Measurements from ENCODE around the gene ALK. TPM values are rescaled to one million over a fixed set of nuclear protein-coding genes. Genes with fewer than 3 reads are reported as not detected.

ALK gene
- total RNA-seq, 1 donor from 2014 or later = 0.52 TPM

GRCh38 chr2:29769847-29770246, 151.5 kb downstream of the ALK start:
- Histone ChIP-seq H3K9ac (ENCODE audit: low read depth in 1 of 3, low read length in 3 of 3) (no peak overlapping the region), H3K27ac (ENCODE audit: low read depth, low read length) (no peak overlapping the region), H3K9me3 (ENCODE audit: control insufficient read depth in 3 of 3, low read length in 3 of 3) (no peaks in the 10 kb centered on the region), H3K27me3 (ENCODE audit: control insufficient read depth in 3 of 3, insufficient read depth in 3 of 3, low read length in 3 of 3) (peaks cover 0 to 2% (median 0%) of the 10 kb centered on the region in 3 donors), H3K4me3 (ENCODE audit: low read length in 3 of 3) (no peak overlapping the region), H3K4me1 (ENCODE audit: control insufficient read depth in 3 of 3, insufficient read depth in 3 of 3, low read length in 3 of 3) (no peaks in the 10 kb centered on the region), H3K36me3 (ENCODE audit: control insufficient read depth in 3 of 3, insufficient read depth in 3 of 3, low read length in 3 of 3) (no peaks in the 10 kb centered on the region)

- H3K4me1 ChIP-seq (ENCODE audit: control insufficient read depth in 3 of 3, insufficient read depth in 3 of 3, low read length in 3 of 3) = no peaks in the 10 kb centered on the region
- no peaks in the 10 kb centered on the region for H3K9me3 ChIP-seq (ENCODE audit: control insufficient read depth in 3 of 3, low read length in 3 of 3)
- no peaks in the 10 kb centered on the region for H3K36me3 ChIP-seq (ENCODE audit: control insufficient read depth in 3 of 3, insufficient read depth in 3 of 3, low read length in 3 of 3)
- H3K9ac ChIP-seq (ENCODE audit: low read depth in 1 of 3, low read length in 3 of 3) = no peak overlapping the region
- H3K4me3 ChIP-seq (ENCODE audit: low read length in 3 of 3) = no peak overlapping the region
- peaks cover 0 to 2% (median 0%) of the 10 kb centered on the region in 3 donors for H3K27me3 ChIP-seq (ENCODE audit: control insufficient read depth in 3 of 3, insufficient read depth in 3 of 3, low read length in 3 of 3)
- H3K27ac ChIP-seq (ENCODE audit: low read depth, low read length) = no peak overlapping the region
These were observed 153.6 kb downstream of the ALK start for GRCh38 chr2:29767606-29768335.

DNA sequence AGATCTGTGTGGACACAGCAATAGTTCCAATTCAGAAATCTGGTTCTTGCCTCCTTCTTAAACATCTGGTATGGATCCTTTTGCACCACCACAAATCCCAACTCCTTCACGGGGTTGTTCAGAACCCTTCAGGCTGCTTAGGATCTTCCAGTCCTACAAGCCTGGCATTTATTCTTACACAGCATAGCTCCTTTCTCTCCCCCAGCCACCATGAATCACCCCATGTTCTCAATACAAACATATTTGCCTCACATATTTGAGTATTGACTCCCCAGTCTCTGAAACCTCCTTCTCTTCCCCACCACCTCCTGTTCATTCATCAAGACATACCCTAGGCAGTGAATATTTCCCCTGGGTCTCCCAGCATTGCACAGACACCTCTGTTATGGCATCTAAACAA, 155.2 kb downstream of the ALK start:
- no peaks in the 10 kb centered on the region for H3K4me1 ChIP-seq (ENCODE audit: control insufficient read depth in 3 of 3, insufficient read depth in 3 of 3, low read length in 3 of 3)
- no peak overlapping the region for H3K27ac ChIP-seq (ENCODE audit: low read depth, low read length)
- H3K27me3 ChIP-seq (ENCODE audit: control insufficient read depth in 3 of 3, insufficient read depth in 3 of 3, low read length in 3 of 3) = peaks cover 0 to 2% (median 0%) of the 10 kb centered on the region in 3 donors
- H3K4me3 ChIP-seq (ENCODE audit: low read length in 3 of 3) = no peak overlapping the region
- H3K36me3 ChIP-seq (ENCODE audit: control insufficient read depth in 3 of 3, insufficient read depth in 3 of 3, low read length in 3 of 3) = no peaks in the 10 kb centered on the region
- H3K9me3 ChIP-seq (ENCODE audit: control insufficient read depth in 3 of 3, low read length in 3 of 3) = no peaks in the 10 kb centered on the region
- H3K9ac ChIP-seq (ENCODE audit: low read depth in 1 of 3, low read length in 3 of 3) = no peak overlapping the region

GRCh38 chr2:29765721-29766120, 155.7 kb downstream of the ALK start:
- no peak overlapping the region for H3K9ac ChIP-seq (ENCODE audit: low read depth in 1 of 3, low read length in 3 of 3)
- no peak overlapping the region for H3K4me3 ChIP-seq (ENCODE audit: low read length in 3 of 3)
- H3K36me3 ChIP-seq (ENCODE audit: control insufficient read depth in 3 of 3, insufficient read depth in 3 of 3, low read length in 3 of 3) = no peaks in the 10 kb centered on the region
- peaks cover 0 to 2% (median 0%) of the 10 kb centered on the region in 3 donors for H3K27me3 ChIP-seq (ENCODE audit: control insufficient read depth in 3 of 3, insufficient read depth in 3 of 3, low read length in 3 of 3)
- no peak overlapping the region for H3K27ac ChIP-seq (ENCODE audit: low read depth, low read length)
- no peaks in the 10 kb centered on the region for H3K4me1 ChIP-seq (ENCODE audit: control insufficient read depth in 3 of 3, insufficient read depth in 3 of 3, low read length in 3 of 3)
- H3K9me3 ChIP-seq (ENCODE audit: control insufficient read depth in 3 of 3, low read length in 3 of 3) = no peaks in the 10 kb centered on the region

- Histone ChIP-seq H3K9ac (ENCODE audit: low read depth in 1 of 3, low read length in 3 of 3) (no peak overlapping the region), H3K36me3 (ENCODE audit: control insufficient read depth in 3 of 3, insufficient read depth in 3 of 3, low read length in 3 of 3) (no peaks in the 10 kb centered on the region), H3K9me3 (ENCODE audit: control insufficient read depth in 3 of 3, low read length in 3 of 3) (no peaks in the 10 kb centered on the region), H3K4me1 (ENCODE audit: control insufficient read depth in 3 of 3, insufficient read depth in 3 of 3, low read length in 3 of 3) (no peaks in the 10 kb centered on the region), H3K27ac (ENCODE audit: low read depth, low read length) (no peak overlapping the region), H3K4me3 (ENCODE audit: low read length in 3 of 3) (no peak overlapping the region), H3K27me3 (ENCODE audit: control insufficient read depth in 3 of 3, insufficient read depth in 3 of 3, low read length in 3 of 3) (no peaks in the 10 kb centered on the region)
These were observed 158.0 kb downstream of the ALK start for GRCh38 chr2:29763371-29763770.

DNA sequence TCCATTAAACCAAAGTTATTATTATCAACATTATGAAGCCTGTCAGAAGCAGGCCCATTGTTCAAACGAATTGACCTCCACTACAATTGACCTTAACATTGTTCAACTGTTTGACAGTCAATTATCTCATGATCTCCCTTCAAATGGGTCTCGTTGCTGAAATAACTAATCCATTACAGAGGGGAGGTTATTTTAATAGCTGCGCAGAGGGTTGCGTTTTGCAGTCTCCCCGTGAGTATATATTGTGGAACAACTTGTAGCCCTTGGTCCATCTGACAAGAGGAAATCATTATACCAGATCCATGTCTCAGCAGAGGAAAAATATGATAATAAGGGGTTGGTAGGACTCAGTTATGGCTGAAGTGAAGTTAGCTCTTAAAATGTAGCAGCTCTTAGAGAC, 159.1 kb downstream of the ALK start:
- Histone ChIP-seq H3K4me3 (ENCODE audit: low read length in 3 of 3) (no peak overlapping the region), H3K27me3 (ENCODE audit: control insufficient read depth in 3 of 3, insufficient read depth in 3 of 3, low read length in 3 of 3) (no peaks in the 10 kb centered on the region), H3K36me3 (ENCODE audit: control insufficient read depth in 3 of 3, insufficient read depth in 3 of 3, low read length in 3 of 3) (no peaks in the 10 kb centered on the region), H3K9ac (ENCODE audit: low read depth in 1 of 3, low read length in 3 of 3) (no peak overlapping the region), H3K27ac (ENCODE audit: low read depth, low read length) (no peak overlapping the region), H3K9me3 (ENCODE audit: control insufficient read depth in 3 of 3, low read length in 3 of 3) (no peaks in the 10 kb centered on the region), H3K4me1 (ENCODE audit: control insufficient read depth in 3 of 3, insufficient read depth in 3 of 3, low read length in 3 of 3) (no peaks in the 10 kb centered on the region)

DNA sequence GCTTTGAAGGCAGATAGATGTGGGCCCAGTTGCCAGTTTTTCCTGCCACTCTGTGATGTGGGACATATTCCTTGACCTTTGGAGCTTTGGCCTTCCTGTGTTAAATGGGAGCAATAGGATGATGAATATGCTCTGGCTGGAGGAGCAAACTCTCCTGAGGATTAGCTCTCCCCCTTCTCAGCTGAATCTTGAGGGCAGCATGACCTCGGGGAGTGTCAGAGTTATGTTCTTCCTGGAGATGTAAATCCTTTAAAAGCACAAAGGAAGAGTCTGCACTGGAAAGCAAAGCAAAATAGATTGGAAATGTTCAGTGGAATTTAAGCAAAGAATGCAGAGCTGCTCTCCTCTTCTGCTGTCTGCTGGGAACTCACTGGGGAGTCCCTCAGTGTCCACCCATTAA, 160.1 kb downstream of the ALK start:
- H3K36me3 ChIP-seq (ENCODE audit: control insufficient read depth in 3 of 3, insufficient read depth in 3 of 3, low read length in 3 of 3) = no peaks in the 10 kb centered on the region

GRCh38 chr2:29760008-29760407, 161.4 kb downstream of the ALK start:
- Histone ChIP-seq H3K27ac (ENCODE audit: low read depth, low read length) (no peak overlapping the region), H3K4me1 (ENCODE audit: control insufficient read depth in 3 of 3, insufficient read depth in 3 of 3, low read length in 3 of 3) (no peaks in the 10 kb centered on the region), H3K9me3 (ENCODE audit: control insufficient read depth in 3 of 3, low read length in 3 of 3) (no peaks in the 10 kb centered on the region), H3K36me3 (ENCODE audit: control insufficient read depth in 3 of 3, insufficient read depth in 3 of 3, low read length in 3 of 3) (no peaks in the 10 kb centered on the region), H3K4me3 (ENCODE audit: low read length in 3 of 3) (no peak overlapping the region), H3K9ac (ENCODE audit: low read depth in 1 of 3, low read length in 3 of 3) (no peak overlapping the region), H3K27me3 (ENCODE audit: control insufficient read depth in 3 of 3, insufficient read depth in 3 of 3, low read length in 3 of 3) (no peaks in the 10 kb centered on the region)

More for the DNA sequence above, 160.1 kb downstream of the ALK start:
- Histone ChIP-seq H3K9ac (ENCODE audit: low read depth in 1 of 3, low read length in 3 of 3) (no peak overlapping the region), H3K4me1 (ENCODE audit: control insufficient read depth in 3 of 3, insufficient read depth in 3 of 3, low read length in 3 of 3) (no peaks in the 10 kb centered on the region), H3K27ac (ENCODE audit: low read depth, low read length) (no peak overlapping the region), H3K27me3 (ENCODE audit: control insufficient read depth in 3 of 3, insufficient read depth in 3 of 3, low read length in 3 of 3) (no peaks in the 10 kb centered on the region), H3K9me3 (ENCODE audit: control insufficient read depth in 3 of 3, low read length in 3 of 3) (no peaks in the 10 kb centered on the region), H3K4me3 (ENCODE audit: low read length in 3 of 3) (no peak overlapping the region)

DNA sequence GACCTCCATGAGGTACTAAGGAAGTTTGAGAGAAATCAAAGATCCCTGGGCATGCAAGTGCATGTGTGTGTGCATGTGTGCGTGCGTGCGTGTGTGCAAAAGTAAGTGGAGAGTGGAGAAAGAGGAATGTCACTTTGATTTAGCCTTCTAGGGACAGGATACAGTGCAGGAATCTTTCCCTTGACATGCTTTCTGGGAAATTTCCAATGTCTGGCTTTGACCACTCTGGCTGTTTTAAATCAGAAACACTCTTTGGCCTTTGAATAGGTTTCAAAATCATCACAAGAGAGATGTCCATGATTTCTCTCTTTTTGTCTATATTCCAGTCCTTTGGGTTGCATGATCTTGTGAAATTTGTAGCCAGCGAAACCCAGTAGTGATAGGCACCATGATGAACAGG, 162.0 kb downstream of the ALK start:
- no peaks in the 10 kb centered on the region for H3K36me3 ChIP-seq (ENCODE audit: control insufficient read depth in 3 of 3, insufficient read depth in 3 of 3, low read length in 3 of 3)
- H3K9ac ChIP-seq (ENCODE audit: low read depth in 1 of 3, low read length in 3 of 3) = no peak overlapping the region
- H3K27me3 ChIP-seq (ENCODE audit: control insufficient read depth in 3 of 3, insufficient read depth in 3 of 3, low read length in 3 of 3) = no peaks in the 10 kb centered on the region
- H3K9me3 ChIP-seq (ENCODE audit: control insufficient read depth in 3 of 3, low read length in 3 of 3) = no peaks in the 10 kb centered on the region
- no peak overlapping the region for H3K4me3 ChIP-seq (ENCODE audit: low read length in 3 of 3)
- H3K27ac ChIP-seq (ENCODE audit: low read depth, low read length) = no peak overlapping the region
- H3K4me1 ChIP-seq (ENCODE audit: control insufficient read depth in 3 of 3, insufficient read depth in 3 of 3, low read length in 3 of 3) = no peaks in the 10 kb centered on the region

DNA sequence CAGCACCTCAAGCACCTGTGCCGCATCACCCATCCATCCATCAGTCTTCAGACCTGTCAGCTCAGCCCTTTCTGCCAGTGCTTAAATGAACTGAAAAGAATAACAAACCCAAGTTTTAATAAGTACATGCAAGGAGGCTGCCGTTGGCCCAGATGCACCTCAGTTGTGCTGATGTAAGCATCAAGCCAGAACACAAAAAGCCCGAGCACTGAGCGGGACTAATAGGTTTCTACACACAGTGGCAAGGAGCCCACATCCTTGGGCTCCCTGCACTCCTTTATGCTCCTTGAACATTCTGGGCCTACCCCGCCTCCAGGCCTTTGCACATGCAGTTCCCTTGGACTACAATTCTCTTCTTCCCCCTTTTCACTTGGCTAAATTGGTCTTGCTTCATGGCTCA, 165.6 kb downstream of the ALK start:
- Histone ChIP-seq H3K9ac (ENCODE audit: low read depth in 1 of 3, low read length in 3 of 3) (no peak overlapping the region), H3K27ac (ENCODE audit: low read depth, low read length) (no peak overlapping the region), H3K36me3 (ENCODE audit: control insufficient read depth in 3 of 3, insufficient read depth in 3 of 3, low read length in 3 of 3) (no peaks in the 10 kb centered on the region), H3K9me3 (ENCODE audit: control insufficient read depth in 3 of 3, low read length in 3 of 3) (no peaks in the 10 kb centered on the region), H3K4me3 (ENCODE audit: low read length in 3 of 3) (no peak overlapping the region), H3K27me3 (ENCODE audit: control insufficient read depth in 3 of 3, insufficient read depth in 3 of 3, low read length in 3 of 3) (peaks cover 0 to 3% (median 0%) of the 10 kb centered on the region in 3 donors), H3K4me1 (ENCODE audit: control insufficient read depth in 3 of 3, insufficient read depth in 3 of 3, low read length in 3 of 3) (no peaks in the 10 kb centered on the region)

Measured in skeletal muscle tissue (tissue), 4 donors.